Upper lobe of left lung (tissue), 6 donors: ENCODE measurements around the gene MBP. TPM values are rescaled to one million over a fixed set of nuclear protein-coding genes. Genes with fewer than 3 reads are reported as not detected.
"Not testable (repeated sequence)": the region's sequence is repeated elsewhere in the genome, so short reads cannot be mapped to it uniquely, and the experiment has no call there.

ENCODE experiments used
- ATAC-seq, 2 donors: fragments of 200-7000 bp; cut with Tn5 transposase; one replicate each; pipeline ENCODE4 v1.9.1; 2022; ENCODE audit warnings: mild to moderate bottlenecking in 2 of 2, moderate library complexity in 2 of 2; ENCODE audit not compliant: low FRiP score in 2 of 2
- DNase-seq, 2 donors: peaks; one replicate each; pipeline ENCODE4 v3.0.0-alpha.2; 2019 to 2020
- H3K27ac ChIP-seq, 4 donors: fragments of 200-600 bp; sonication (generic); one replicate each; pipeline ENCODE4 v1.5.1; 2016 to 2019
- H3K27me3 ChIP-seq, 4 donors: fragments of 200-600 bp; sonication (generic); one replicate each; pipeline ENCODE4 v1.5.1; 2017 to 2019
- H3K36me3 ChIP-seq, 4 donors: fragments of 200-600 bp; sonication (generic); one replicate each; pipeline ENCODE4 v1.5.1; 2016 to 2019
- H3K4me1 ChIP-seq, 4 donors: fragments of 200-600 bp; sonication (generic); one replicate each; pipeline ENCODE4 v1.5.1; 2018 to 2019
- H3K4me3 ChIP-seq, 4 donors: fragments of 200-600 bp; sonication (generic); one replicate each; pipeline ENCODE4 v1.5.1; 2017 to 2019; ENCODE audit warnings: mild to moderate bottlenecking in 2 of 4, moderate library complexity in 1 of 4
- H3K9me3 ChIP-seq, 4 donors: fragments of 200-600 bp; sonication (generic); one replicate each; pipeline ENCODE4 v1.5.1; 2018 to 2019
- EP300 ChIP-seq, 4 donors: sonication (generic); formaldehyde crosslinking; IDR thresholded peaks; one replicate each; pipeline ENCODE4 v1.5.1; 2017; ENCODE audit warnings: antibody characterized with exemption in 4 of 4, control low read depth in 2 of 4
- POLR2A ChIP-seq, 4 donors: fragments of 450-650 bp; IDR thresholded peaks; one replicate each; pipeline ENCODE4 v1.5.1; 2016 to 2017; ENCODE audit warnings: antibody characterized with exemption in 4 of 4, mild to moderate bottlenecking in 2 of 4
- POLR2AphosphoS5 ChIP-seq, 2 donors: sonication (generic); formaldehyde crosslinking; IDR thresholded peaks; one replicate each; pipeline ENCODE4 v1.5.1; 2017; ENCODE audit warnings: antibody characterized with exemption in 2 of 2
- WGBS, 2 donors: methylation state at CpG; one replicate each; pipeline ENCODE4 v1.1.5; 2017 to 2018; 5-methylcytosine and 5-hydroxymethylcytosine counted together
- total RNA-seq, 6 donors: library from RNA; depleted of rRNA in 4 of 6; stranded (reverse); fragments of >200 nt in 4 of 6; gene quantifications; one replicate each; pipeline versions ENCODE4 v1.1.0 to v1.2.1, GENCODE V29; 2016 to 2021
- TF ChIP-seq, protein P1 (sequence below), 6 experiments: fragments of 450-650 bp in 4 of 6; fragments of 200-600 bp in 2 of 6; sonication (generic) in 2 of 6; IDR thresholded peaks; one replicate each; pipeline ENCODE4 v1.5.1; 2016 to 2019; ENCODE audit warnings: antibody characterized with exemption in 6 of 6
- donor health status: DM: no; HTN: no; CAD: no; lungs with moderate emphysema.
- donor health status: DM: no; HTN: yes; CAD: no; lungs with severe emphysema.

Gene MBP
- total RNA-seq, 6 donors from 2014 or later: 55.5 to 87.6 (median 68.8) TPM

DNA sequence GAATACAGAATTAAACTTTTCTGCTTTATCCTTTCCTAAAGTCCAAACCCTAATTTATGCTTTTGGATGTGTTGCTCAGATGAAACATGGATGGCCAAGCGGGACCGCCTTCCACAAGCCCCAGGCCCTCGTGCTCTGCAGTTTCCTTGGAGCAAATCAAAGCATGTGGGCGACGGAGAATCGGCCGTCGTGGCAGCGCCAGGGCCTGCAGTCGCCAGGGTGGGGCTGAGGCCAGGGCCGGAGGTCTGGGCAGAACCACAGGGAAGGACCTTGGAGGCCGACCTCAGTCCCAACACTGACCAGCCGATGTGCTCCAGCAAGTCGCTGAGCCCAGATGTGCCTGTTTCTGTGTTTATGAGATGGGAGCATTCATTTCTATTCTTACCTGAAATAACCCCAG lies 108.1 kb downstream of the MBP start:
- WGBS, 2 donors: 94 to 96% methylated on average over 13 of the region's 14 CpGs
- Histone ChIP-seq H3K36me3 (peaks cover 0 to 17% (median 8%) of the 10 kb centered on the region in 4 donors), H3K27ac (no peak overlapping the region), H3K9me3 (no peaks in the 10 kb centered on the region), H3K4me3 (no peak overlapping the region), H3K27me3 (no peaks in the 10 kb centered on the region), H3K4me1 (no peaks in the 10 kb centered on the region)
- DNase-seq (peak in 1 of 2 donors; percentile 74), ATAC-seq (no peak)
- TF ChIP-seq, protein P1, sequence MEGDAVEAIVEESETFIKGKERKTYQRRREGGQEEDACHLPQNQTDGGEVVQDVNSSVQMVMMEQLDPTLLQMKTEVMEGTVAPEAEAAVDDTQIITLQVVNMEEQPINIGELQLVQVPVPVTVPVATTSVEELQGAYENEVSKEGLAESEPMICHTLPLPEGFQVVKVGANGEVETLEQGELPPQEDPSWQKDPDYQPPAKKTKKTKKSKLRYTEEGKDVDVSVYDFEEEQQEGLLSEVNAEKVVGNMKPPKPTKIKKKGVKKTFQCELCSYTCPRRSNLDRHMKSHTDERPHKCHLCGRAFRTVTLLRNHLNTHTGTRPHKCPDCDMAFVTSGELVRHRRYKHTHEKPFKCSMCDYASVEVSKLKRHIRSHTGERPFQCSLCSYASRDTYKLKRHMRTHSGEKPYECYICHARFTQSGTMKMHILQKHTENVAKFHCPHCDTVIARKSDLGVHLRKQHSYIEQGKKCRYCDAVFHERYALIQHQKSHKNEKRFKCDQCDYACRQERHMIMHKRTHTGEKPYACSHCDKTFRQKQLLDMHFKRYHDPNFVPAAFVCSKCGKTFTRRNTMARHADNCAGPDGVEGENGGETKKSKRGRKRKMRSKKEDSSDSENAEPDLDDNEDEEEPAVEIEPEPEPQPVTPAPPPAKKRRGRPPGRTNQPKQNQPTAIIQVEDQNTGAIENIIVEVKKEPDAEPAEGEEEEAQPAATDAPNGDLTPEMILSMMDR (IDR thresholded peaks at IDR 0.05): no peak
- no peak for TF ChIP-seq EP300 (IDR thresholded peaks at IDR 0.05)
- TF ChIP-seq POLR2A (IDR thresholded peaks at IDR 0.05): no peak
- no peak for TF ChIP-seq POLR2AphosphoS5 (IDR thresholded peaks at IDR 0.05)

DNA sequence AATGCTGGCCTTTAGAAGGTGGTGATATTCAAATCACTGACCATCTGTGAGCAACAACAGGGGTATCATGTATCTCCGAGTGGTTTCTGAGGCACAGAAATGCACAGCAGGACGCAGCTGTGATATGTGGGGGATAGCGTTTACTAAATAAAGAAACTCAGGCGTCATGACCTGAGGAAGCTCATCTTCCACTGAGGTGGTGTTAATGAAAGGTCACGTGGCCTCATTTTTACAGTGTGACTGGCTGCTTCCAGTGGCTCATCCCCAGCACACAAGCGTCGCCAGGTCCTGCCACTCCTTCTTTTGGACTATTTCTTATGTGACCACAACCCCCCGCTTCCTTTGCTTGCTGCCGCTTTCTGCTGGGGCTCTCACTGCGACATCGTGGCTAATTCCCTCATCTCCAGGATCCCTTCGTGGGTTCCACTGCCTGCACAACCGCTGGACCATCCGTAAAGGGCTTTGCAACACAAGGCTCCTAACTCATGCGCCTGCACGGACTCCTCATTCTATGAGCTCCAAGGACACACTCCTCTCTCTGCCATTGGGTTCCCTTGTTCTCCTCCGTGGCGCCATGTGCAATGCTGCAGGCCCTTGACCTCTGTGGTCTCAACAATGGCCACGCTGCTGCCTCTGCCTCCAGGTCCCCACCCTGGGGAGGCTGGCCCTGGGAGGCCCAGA lies 109.3 kb downstream of the MBP start:
- no peak for DNase-seq
- peak in 1 of 2 donors; percentile 23 for ATAC-seq
- H3K4me3 ChIP-seq: no peak overlapping the region
- no peaks in the 10 kb centered on the region for H3K9me3 ChIP-seq
- no peak overlapping the region for H3K27ac ChIP-seq
- H3K4me1 ChIP-seq: no peaks in the 10 kb centered on the region
- WGBS, 2 donors: 79 to 83% methylated on average over 19 of the region's 19 CpGs
- H3K27me3 ChIP-seq: no peaks in the 10 kb centered on the region
- TF ChIP-seq POLR2AphosphoS5 (IDR thresholded peaks at IDR 0.05) (no peak), POLR2A (IDR thresholded peaks at IDR 0.05) (no peak), EP300 (IDR thresholded peaks at IDR 0.05) (no peak)
- TF ChIP-seq, protein P1 (IDR thresholded peaks at IDR 0.05): no peak
- H3K36me3 ChIP-seq: peaks cover 0 to 17% (median 8%) of the 10 kb centered on the region in 4 donors

DNA sequence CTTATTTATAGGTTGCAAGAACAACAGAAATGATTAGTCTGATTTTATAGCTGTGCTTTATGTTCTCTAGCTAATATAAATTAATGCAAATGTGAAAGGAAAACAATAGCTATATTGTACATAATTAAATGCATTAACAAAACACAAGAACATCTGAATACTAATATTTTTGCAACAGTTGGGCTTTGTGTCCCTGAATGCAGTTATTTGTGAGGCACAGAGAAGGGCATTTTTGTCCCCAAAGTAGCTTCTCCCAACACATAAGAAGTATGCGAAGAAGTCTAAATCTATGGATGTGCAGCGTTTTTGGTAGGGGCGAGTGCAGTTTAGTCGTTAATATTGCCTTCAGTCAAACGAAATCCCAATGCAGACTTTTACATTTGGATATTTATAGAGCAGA lies 110.0 kb downstream of the MBP start:
- H3K4me3 ChIP-seq: no peak overlapping the region
- peaks cover 0 to 17% (median 8%) of the 10 kb centered on the region in 4 donors for H3K36me3 ChIP-seq
- DNase-seq (no peak), ATAC-seq (no peak)
- H3K27ac ChIP-seq: no peak overlapping the region
- no peaks in the 10 kb centered on the region for H3K27me3 ChIP-seq
- 87 to 91% methylated on average over 5 of the region's 5 CpGs for WGBS, 2 donors
- no peak for TF ChIP-seq POLR2AphosphoS5 (IDR thresholded peaks at IDR 0.05)
- TF ChIP-seq POLR2A (IDR thresholded peaks at IDR 0.05): no peak
- TF ChIP-seq, protein P1 (IDR thresholded peaks at IDR 0.05): no peak
- TF ChIP-seq EP300 (IDR thresholded peaks at IDR 0.05): no peak
- H3K9me3 ChIP-seq: no peaks in the 10 kb centered on the region
- H3K4me1 ChIP-seq: no peaks in the 10 kb centered on the region

DNA sequence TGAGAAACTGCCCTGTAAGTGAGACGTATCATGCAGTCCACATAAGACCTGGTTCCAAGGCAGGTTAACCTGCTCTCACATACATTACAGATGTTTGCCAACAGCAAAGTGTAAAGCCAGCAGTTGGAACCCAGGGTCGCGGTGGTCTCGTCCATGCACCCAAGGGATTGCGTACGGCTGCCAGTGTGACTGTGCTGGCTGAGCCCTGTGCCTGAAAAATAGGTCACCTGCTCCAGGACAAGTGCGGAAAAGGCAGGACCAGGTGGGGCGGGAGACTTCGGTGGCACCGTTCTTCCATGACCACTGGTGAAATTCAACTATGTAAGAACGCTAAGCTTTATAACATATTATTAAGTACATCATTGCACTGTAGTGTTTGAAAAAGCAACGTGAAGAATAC lies 110.5 kb downstream of the MBP start:
- TF ChIP-seq EP300 (IDR thresholded peaks at IDR 0.05) (no peak), POLR2A (IDR thresholded peaks at IDR 0.05) (no peak), POLR2AphosphoS5 (IDR thresholded peaks at IDR 0.05) (no peak)
- TF ChIP-seq, protein P1 (IDR thresholded peaks at IDR 0.05): no peak
- H3K27ac ChIP-seq: no peak overlapping the region
- H3K4me1 ChIP-seq: peaks cover 0 to under 1% (median 0%) of the 10 kb centered on the region in 4 donors
- H3K36me3 ChIP-seq: peaks cover 0 to 17% (median 9%) of the 10 kb centered on the region in 4 donors
- 92 to 96% methylated on average over 12 of the region's 12 CpGs for WGBS, 2 donors
- no peaks in the 10 kb centered on the region for H3K27me3 ChIP-seq
- H3K9me3 ChIP-seq: no peaks in the 10 kb centered on the region
- no peak overlapping the region for H3K4me3 ChIP-seq
- DNase-seq (no peak), ATAC-seq (no peak)

DNA sequence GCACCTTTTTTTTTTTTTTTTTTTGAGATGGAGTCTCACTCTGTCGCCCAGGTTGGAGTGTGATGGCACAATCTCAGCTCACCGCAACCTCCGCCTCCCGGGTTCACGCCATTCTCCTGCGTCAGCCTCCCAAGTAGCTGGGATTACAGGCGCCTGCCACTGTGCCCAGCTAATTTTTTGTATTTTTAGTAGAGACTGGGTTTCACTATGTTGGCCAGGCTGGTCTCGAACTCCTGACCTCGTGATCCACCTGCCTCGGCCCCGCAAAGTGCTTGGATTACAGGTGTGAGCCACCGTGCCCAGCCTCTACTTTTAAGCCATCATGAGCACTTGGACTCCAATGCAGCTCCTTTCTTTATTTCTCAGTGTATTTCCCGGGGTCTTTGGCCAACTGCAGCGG lies 111.1 kb downstream of the MBP start:
- not testable (repeated sequence) for H3K4me3 ChIP-seq, H3K27ac ChIP-seq, H3K4me1 ChIP-seq, H3K27me3 ChIP-seq, DNase-seq, ATAC-seq, H3K9me3 ChIP-seq
- 91 to 96% methylated on average over 13 to 14 of the region's 14 CpGs for WGBS, 2 donors
- H3K36me3 ChIP-seq: peaks cover 0 to 22% (median 15%) of the 10 kb centered on the region in 4 donors
